IPS DF 6.9 (cell line): ENCODE results near the gene SLC22A23.

Source experiments
- DNase-seq: peaks from one replicate; pipeline ENCODE4 v3.0.0-alpha.2; 2013; ENCODE audit warnings: low read depth, low spot score
- H3K27ac ChIP-seq: one replicate; pipeline ENCODE4 v1.5.1; 2013; ENCODE audit warnings: low read length, control low read depth
- H3K27me3 ChIP-seq: 2 replicates; pipeline ENCODE4 v1.6.1; 2013; ENCODE audit warnings: mild to moderate bottlenecking, low read length; ENCODE audit not compliant: control insufficient read depth, insufficient read depth
- H3K36me3 ChIP-seq: 2 replicates; pipeline ENCODE4 v1.6.1; 2013; ENCODE audit warnings: low read length; ENCODE audit not compliant: control insufficient read depth, insufficient read depth
- H3K4me1 ChIP-seq: 2 replicates; pipeline ENCODE4 v1.6.1; 2013; ENCODE audit warnings: low read length; ENCODE audit not compliant: control insufficient read depth, insufficient read depth
- H3K4me3 ChIP-seq: 2 replicates; pipeline ENCODE4 v1.5.1; 2013; ENCODE audit warnings: mild to moderate bottlenecking, low read length
- H3K9me3 ChIP-seq: 2 replicates; pipeline ENCODE4 v1.6.1; 2013; ENCODE audit warnings: low read length, inconsistent platforms; ENCODE audit not compliant: control insufficient read depth, insufficient read depth
- WGBS: extraction: QIAGEN DNeasy Blood & Tissue Kit; methylation state at CpG from one replicate; pipeline ENCODE4 v1.1.7; 2013; ENCODE audit warnings: mixed read lengths, missing lambda C conversion rate; ENCODE audit not compliant: insufficient read length, insufficient coverage; 5-methylcytosine and 5-hydroxymethylcytosine counted together

SLC22A23 gene

GRCh38 chr6:3422435-3423070 is 34.3 kb downstream of the SLC22A23 start:
- WGBS, result no CpG with 5 or more reads among the region's 6 CpGs
- DNase-seq, result no peak
- no peaks in the 10 kb centered on the region for H3K36me3 ChIP-seq
- no peak overlapping the region for H3K4me3 ChIP-seq
- H3K4me1 ChIP-seq, result peaks cover 11% of the 10 kb centered on the region
- H3K27me3 ChIP-seq, result no peaks in the 10 kb centered on the region
- H3K9me3 ChIP-seq, result no peaks in the 10 kb centered on the region
- H3K27ac ChIP-seq, result no peak overlapping the region

GRCh38 chr6:3421791-3422434 is 34.9 kb downstream of the SLC22A23 start:
- no CpG with 5 or more reads among the region's 13 CpGs for WGBS
- DNase-seq, result no peak
- no peaks in the 10 kb centered on the region for H3K9me3 ChIP-seq
- H3K4me3 ChIP-seq, result no peak overlapping the region
- no peaks in the 10 kb centered on the region for H3K27me3 ChIP-seq
- no peaks in the 10 kb centered on the region for H3K36me3 ChIP-seq
- no peak overlapping the region for H3K27ac ChIP-seq
- H3K4me1 ChIP-seq, result peaks cover 11% of the 10 kb centered on the region

DNA sequence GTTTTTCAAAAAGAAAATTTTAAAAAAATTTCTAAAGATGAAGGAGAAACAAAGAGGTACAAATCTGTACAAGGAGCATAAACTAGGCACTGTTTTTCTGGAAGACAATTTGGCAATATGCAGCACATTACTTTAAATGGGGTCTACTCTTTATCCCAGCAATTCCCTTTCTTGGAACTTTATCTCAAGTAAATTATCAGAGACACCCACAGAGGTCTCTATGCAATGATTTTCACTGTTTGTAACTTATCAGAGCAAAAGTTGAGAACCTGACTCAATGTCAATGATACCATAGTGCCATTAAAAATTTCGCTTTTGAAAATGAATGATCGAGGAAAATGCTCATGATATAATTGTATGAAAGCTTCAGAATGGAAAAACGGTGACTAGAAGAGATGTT is 35.7 kb downstream of the SLC22A23 start:
- peaks cover 8% of the 10 kb centered on the region for H3K4me1 ChIP-seq
- no peak overlapping the region for H3K27ac ChIP-seq

DNA sequence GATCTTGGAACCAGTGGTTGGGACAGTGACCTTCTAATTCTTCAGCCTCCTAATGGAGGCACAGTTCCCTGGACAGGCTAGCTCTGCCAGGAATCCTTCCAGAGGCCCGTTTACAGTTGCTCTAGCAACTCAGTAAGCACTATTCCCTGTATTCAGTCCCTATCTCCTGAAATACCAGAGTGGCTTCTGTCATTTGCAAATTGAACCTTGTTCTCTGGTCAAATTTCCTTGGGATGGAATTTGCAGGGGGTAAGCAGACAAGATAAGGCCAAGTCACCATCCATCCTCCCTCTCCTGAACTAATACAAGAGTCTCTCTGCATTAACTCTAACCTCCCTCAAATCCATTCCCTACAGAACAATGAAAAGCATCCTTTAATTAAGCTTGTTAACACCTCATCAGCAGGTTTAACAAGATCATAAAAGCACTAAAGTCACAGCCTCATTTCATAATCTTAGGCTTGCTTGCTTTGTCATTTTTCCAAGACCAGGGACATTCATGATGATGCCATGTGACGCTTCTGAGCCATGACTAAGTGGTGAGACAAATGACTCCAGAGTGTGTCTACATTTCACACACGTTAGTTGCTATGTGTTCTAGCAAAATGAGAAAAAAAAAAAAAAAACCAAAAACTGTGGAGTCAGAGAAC is 37.1 kb downstream of the SLC22A23 start:
- Histone ChIP-seq H3K36me3 (no peaks in the 10 kb centered on the region), H3K4me1 (peaks cover 11% of the 10 kb centered on the region), H3K9me3 (no peaks in the 10 kb centered on the region), H3K27ac (no peak overlapping the region), H3K4me3 (no peak overlapping the region), H3K27me3 (no peaks in the 10 kb centered on the region)
- DNase-seq, result no peak
- WGBS, result no CpG with 5 or more reads among the region's 3 CpGs

More for the DNA sequence above, 35.7 kb downstream of the SLC22A23 start:
- DNase-seq, result no peak
- Histone ChIP-seq H3K9me3 (no peaks in the 10 kb centered on the region), H3K36me3 (no peaks in the 10 kb centered on the region), H3K4me3 (no peak overlapping the region), H3K27me3 (no peaks in the 10 kb centered on the region)
- no CpG with 5 or more reads among the region's 3 CpGs for WGBS

DNA sequence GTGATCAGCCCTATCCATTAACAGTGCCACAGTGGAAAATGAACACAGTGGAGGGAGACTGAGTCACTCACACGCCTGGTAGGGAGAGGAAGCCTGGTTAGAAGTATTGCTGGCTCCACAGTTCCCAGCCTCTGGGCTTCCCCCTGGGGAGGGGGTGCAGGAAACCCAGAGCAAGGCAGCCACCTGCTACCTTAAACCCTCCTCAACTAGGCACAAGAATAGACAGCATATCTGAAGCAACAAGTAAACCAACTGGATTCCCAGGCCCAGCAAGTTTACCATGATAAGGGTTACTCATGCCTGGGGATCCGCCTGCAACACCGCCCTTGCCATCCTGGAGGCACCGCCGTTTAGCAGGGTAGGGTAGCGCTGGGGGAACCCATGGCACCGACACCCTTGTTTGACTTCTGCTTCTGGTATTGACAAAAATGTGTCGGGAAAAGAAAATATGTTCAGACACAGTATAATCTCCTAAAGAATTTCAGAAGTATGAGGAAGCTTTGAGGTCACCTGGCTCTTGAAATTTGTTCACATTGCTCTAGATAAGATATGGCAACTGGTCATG is 38.3 kb downstream of the SLC22A23 start:
- Histone ChIP-seq H3K4me3 (no peak overlapping the region), H3K9me3 (no peaks in the 10 kb centered on the region), H3K4me1 (peaks cover 5% of the 10 kb centered on the region; the same call in 1 of the 2 replicates), H3K36me3 (no peaks in the 10 kb centered on the region), H3K27me3 (no peaks in the 10 kb centered on the region), H3K27ac (no peak overlapping the region)
- DNase-seq, result no peak
- WGBS, result no CpG with 5 or more reads among the region's 8 CpGs

DNA sequence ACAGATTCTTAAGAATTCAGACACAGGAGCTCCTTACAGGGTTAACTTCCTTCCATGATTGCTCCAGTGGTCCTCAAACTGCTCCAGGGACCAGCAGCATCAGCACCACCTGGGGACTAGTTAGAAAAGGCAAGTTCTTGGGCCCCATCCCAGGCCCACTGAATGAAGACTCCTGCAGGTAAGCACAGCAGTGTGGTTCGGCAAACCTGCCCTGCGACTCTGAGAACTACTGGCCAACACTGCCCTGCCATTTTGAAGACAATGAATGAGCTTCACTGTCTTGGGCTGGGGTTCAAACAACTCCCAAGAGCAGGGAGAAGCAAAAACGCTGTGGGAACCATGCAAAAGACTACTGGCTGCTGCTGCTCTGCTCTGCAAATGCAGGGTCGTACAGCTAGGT is 39.4 kb downstream of the SLC22A23 start:
- H3K4me3 ChIP-seq, result no peak overlapping the region
- H3K36me3 ChIP-seq, result no peaks in the 10 kb centered on the region
- no peak for DNase-seq
- no peaks in the 10 kb centered on the region for H3K27me3 ChIP-seq
- H3K27ac ChIP-seq, result no peak overlapping the region
- WGBS, result no CpG with 5 or more reads among the region's 4 CpGs
- peaks cover 5% of the 10 kb centered on the region; the same call in 1 of the 2 replicates for H3K4me1 ChIP-seq
- no peaks in the 10 kb centered on the region for H3K9me3 ChIP-seq

DNA sequence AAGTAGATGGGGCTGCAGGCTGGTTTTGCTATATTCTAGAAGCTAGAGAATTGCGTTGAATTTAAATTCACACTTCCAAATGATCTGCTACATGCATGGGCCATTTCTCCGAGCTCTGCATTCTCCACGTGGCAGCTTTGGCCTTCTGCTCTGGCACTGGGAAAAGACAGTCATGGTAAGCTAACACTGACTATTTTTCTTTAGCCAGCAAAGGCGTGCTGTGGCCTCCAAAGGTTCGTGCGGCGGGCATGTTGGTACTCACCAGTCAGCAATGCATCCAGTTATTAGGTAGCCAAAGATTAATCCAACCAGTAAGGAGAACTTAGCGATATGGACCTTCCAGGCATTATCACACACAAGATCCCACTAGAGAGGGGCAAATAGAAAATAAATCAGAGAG is 41.4 kb downstream of the SLC22A23 start:
- WGBS, result no CpG with 5 or more reads among the region's 8 CpGs
- Histone ChIP-seq H3K27me3 (no peaks in the 10 kb centered on the region), H3K36me3 (no peaks in the 10 kb centered on the region), H3K4me1 (peaks cover 7% of the 10 kb centered on the region; the same call in 1 of the 2 replicates), H3K27ac (no peak overlapping the region), H3K4me3 (no peak overlapping the region), H3K9me3 (no peaks in the 10 kb centered on the region)
- no peak for DNase-seq

GRCh38 chr6:3415082-3415453 is 41.8 kb downstream of the SLC22A23 start:
- Histone ChIP-seq H3K4me3 (no peak overlapping the region), H3K27ac (no peak overlapping the region), H3K27me3 (no peaks in the 10 kb centered on the region), H3K4me1 (peaks cover 8% of the 10 kb centered on the region; the same call in 1 of the 2 replicates), H3K36me3 (no peaks in the 10 kb centered on the region), H3K9me3 (no peaks in the 10 kb centered on the region)
- no CpG with 5 or more reads among the region's 5 CpGs for WGBS
- DNase-seq, result no peak

GRCh38 chr6:3414327-3415081 is 42.3 kb downstream of the SLC22A23 start:
- no peaks in the 10 kb centered on the region for H3K9me3 ChIP-seq
- H3K27ac ChIP-seq, result no peak overlapping the region
- no peak overlapping the region for H3K4me3 ChIP-seq
- H3K36me3 ChIP-seq, result no peaks in the 10 kb centered on the region
- WGBS, result no CpG with 5 or more reads among the region's 11 CpGs
- no peaks in the 10 kb centered on the region for H3K27me3 ChIP-seq
- H3K4me1 ChIP-seq, result peaks cover 10% of the 10 kb centered on the region; the same call in 1 of the 2 replicates
- no peak for DNase-seq

DNA sequence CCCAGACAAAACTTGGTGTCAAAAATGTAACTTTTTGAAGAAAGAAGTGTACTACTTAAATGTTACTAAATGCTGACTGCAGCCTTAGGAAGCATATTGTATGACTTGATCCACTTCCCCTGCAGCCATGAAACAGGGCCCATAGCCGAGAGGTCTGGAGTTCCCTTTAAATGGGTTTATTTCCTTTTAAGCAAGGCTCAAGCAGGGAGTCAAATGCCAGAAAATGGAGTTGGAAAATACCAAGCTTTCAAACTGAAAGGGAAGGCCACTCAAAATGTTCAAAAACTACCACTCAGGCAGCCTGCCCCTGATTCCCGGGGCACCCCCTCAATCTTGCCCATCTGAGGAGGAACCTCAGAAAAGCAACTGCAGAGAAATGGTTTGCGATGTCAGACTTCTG is 43.3 kb downstream of the SLC22A23 start:
- peaks cover 10% of the 10 kb centered on the region; the same call in 1 of the 2 replicates for H3K4me1 ChIP-seq

More for the DNA sequence above, 43.3 kb downstream of the SLC22A23 start:
- Histone ChIP-seq H3K4me3 (no peak overlapping the region), H3K9me3 (no peaks in the 10 kb centered on the region), H3K36me3 (no peaks in the 10 kb centered on the region), H3K27ac (no peak overlapping the region), H3K27me3 (no peaks in the 10 kb centered on the region)
- no peak for DNase-seq
- WGBS, result no CpG with 5 or more reads among the region's 3 CpGs
